ENCODE results near the gene TRAPPC6A.

DNA sequence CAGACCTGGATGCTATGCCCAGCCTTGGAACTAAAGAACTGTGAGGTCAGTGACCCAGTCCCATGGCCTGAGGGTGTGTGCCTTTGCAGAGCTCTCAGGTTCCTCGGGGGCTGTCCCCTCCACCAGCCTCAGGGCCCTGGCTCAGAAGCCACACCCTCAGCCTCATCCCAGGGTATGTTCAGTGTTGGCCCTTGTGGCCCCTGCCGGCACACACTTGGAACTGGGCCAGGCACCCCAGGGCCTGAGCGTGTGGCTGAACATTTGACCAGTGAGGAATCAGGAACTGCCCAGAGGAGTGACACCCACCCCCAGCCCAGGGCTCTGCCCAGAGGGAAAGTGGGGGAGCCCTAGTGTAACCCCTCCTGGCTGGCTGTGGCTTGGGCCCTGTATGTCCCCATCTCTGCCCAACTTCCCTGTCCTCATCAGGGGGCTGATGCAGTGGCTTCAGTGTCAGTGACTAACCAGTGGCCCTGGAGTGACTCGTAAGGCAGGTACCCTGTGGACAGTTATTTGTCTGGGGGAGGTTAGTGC, 27.2 kb downstream of the TRAPPC6A start:
- TF ChIP-seq EP300 (IDR thresholded peaks at IDR 0.05; ENCODE audit: low read depth in 2 of 2, low read length in 2 of 2) (no peak), EP300 (CRISPR knock-in tag; IDR thresholded peaks at IDR 0.05; ENCODE audit: borderline replicate concordance) (no peak), POLR2AphosphoS2 (IDR thresholded peaks at IDR 0.05; ENCODE audit: low read depth, low read length) (no peak), ZNF331 (CRISPR knock-in tag; IDR thresholded peaks at IDR 0.05) (no peak), POLR2A (IDR thresholded peaks at IDR 0.05; ENCODE audit: insufficient read depth in 1 of 2, low read depth in 2 of 2, low read length in 2 of 2) (no peak), CC2D1A (CRISPR knock-in tag; IDR thresholded peaks at IDR 0.05) (no peak), MLLT10 (CRISPR knock-in tag; IDR thresholded peaks at IDR 0.05) (no peak), MXI1 (IDR thresholded peaks at IDR 0.05; ENCODE audit: borderline replicate concordance, low read depth, low read length) (no peak), SP4 (CRISPR knock-in tag; IDR thresholded peaks at IDR 0.05) (no peak), RAD21 (CRISPR knock-in tag; IDR thresholded peaks at IDR 0.05) (no peak), FOXK2 (IDR thresholded peaks at IDR 0.05) (no peak)
- TF ChIP-seq, protein P1, sequence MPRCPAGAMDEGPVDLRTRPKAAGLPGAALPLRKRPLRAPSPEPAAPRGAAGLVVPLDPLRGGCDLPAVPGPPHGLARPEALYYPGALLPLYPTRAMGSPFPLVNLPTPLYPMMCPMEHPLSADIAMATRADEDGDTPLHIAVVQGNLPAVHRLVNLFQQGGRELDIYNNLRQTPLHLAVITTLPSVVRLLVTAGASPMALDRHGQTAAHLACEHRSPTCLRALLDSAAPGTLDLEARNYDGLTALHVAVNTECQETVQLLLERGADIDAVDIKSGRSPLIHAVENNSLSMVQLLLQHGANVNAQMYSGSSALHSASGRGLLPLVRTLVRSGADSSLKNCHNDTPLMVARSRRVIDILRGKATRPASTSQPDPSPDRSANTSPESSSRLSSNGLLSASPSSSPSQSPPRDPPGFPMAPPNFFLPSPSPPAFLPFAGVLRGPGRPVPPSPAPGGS (CRISPR knock-in tag; IDR thresholded peaks at IDR 0.05) = no peak
- TF ChIP-seq, protein P2, sequence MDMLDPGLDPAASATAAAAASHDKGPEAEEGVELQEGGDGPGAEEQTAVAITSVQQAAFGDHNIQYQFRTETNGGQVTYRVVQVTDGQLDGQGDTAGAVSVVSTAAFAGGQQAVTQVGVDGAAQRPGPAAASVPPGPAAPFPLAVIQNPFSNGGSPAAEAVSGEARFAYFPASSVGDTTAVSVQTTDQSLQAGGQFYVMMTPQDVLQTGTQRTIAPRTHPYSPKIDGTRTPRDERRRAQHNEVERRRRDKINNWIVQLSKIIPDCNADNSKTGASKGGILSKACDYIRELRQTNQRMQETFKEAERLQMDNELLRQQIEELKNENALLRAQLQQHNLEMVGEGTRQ (IDR thresholded peaks at IDR 0.05; ENCODE audit: low read depth, low read length) = no peak
- TF ChIP-seq, protein P2 (CRISPR knock-in tag; IDR thresholded peaks at IDR 0.05; ENCODE audit: borderline replicate concordance) = no peak
- TF ChIP-seq, protein P3, sequence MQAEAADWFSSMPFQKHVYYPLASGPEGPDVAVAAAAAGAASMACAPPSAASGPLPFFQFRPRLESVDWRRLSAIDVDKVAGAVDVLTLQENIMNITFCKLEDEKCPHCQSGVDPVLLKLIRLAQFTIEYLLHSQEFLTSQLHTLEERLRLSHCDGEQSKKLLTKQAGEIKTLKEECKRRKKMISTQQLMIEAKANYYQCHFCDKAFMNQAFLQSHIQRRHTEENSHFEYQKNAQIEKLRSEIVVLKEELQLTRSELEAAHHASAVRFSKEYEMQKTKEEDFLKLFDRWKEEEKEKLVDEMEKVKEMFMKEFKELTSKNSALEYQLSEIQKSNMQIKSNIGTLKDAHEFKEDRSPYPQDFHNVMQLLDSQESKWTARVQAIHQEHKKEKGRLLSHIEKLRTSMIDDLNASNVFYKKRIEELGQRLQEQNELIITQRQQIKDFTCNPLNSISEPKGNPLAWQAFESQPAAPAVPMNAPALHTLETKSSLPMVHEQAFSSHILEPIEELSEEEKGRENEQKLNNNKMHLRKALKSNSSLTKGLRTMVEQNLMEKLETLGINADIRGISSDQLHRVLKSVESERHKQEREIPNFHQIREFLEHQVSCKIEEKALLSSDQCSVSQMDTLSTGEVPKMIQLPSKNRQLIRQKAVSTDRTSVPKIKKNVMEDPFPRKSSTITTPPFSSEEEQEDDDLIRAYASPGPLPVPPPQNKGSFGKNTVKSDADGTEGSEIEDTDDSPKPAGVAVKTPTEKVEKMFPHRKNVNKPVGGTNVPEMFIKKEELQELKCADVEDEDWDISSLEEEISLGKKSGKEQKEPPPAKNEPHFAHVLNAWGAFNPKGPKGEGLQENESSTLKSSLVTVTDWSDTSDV (CRISPR knock-in tag; IDR thresholded peaks at IDR 0.05) = no peak

Data from HepG2 (cell line).